OCI-LY7 (cell line): ENCODE data around the gene FKBP4. TPM values are rescaled to one million over a fixed set of nuclear protein-coding genes. Genes with fewer than 3 reads are reported as not detected.

Experiments used
- BruUV-seq: library from RNA; stranded (reverse); fragments of 400-500 nt; replicated peaks from 2 replicates; lab custom pipeline; 2021; lab: Mats Ljungman, UMichigan
- CTCF ChIA-PET: fragments of 300-600 bp; sonication (Branson Sonifier 250); formaldehyde crosslinking; loops from one replicate; lab custom pipeline; 2022; ENCODE audit warnings: antibody characterized with exemption; ENCODE audit not compliant: unreplicated experiment; lab: Charles Lee
- POLR2A ChIA-PET: fragments of 300-600 bp; sonication (Branson Sonifier 250); formaldehyde crosslinking; loops from one replicate; lab custom pipeline; 2022; ENCODE audit warnings: antibody characterized with exemption; lab: Charles Lee
- DNase-seq: peaks from one replicate; pipeline ENCODE4 v3.0.0-alpha.2; 2015; ENCODE audit warnings: low spot score
- H2AFZ ChIP-seq: fragments of 200-600 bp; sonication (generic), shearing (Covaris generic); 2 replicates; pipeline ENCODE4 v1.6.1; 2014; ENCODE audit warnings: mild to moderate bottlenecking, antibody characterized with exemption, low read length, moderate library complexity
- H3K27ac ChIP-seq: fragments of 200-600 bp; sonication (generic); 2 replicates; pipeline ENCODE4 v1.5.1; 2014; ENCODE audit warnings: mixed run types, low read depth, mild to moderate bottlenecking, moderate library complexity, low read length, inconsistent platforms; ENCODE audit not compliant: poor library complexity, severe bottlenecking
- H3K36me3 ChIP-seq: fragments of 200-600 bp; sonication (generic); 2 replicates; pipeline ENCODE4 v1.6.1; 2014; ENCODE audit warnings: mild to moderate bottlenecking, antibody characterized with exemption, low read length, moderate library complexity, mixed read lengths; ENCODE audit not compliant: insufficient read depth
- H3K4me1 ChIP-seq: fragments of 200-600 bp; sonication (generic); 2 replicates; pipeline ENCODE4 v1.5.1; 2014; ENCODE audit warnings: mild to moderate bottlenecking, low read length; ENCODE audit not compliant: insufficient read depth, poor library complexity, severe bottlenecking
- H3K4me2 ChIP-seq: fragments of 200-600 bp; sonication (generic); 2 replicates; pipeline ENCODE4 v1.6.1; 2014; ENCODE audit warnings: mild to moderate bottlenecking, low read length
- H3K4me3 ChIP-seq: fragments of 200-600 bp; sonication (generic); 2 replicates; pipeline ENCODE4 v1.5.1; 2014; ENCODE audit warnings: mild to moderate bottlenecking, low read depth, low read length; ENCODE audit not compliant: poor library complexity, severe bottlenecking
- H3K79me2 ChIP-seq: fragments of 200-600 bp; sonication (generic); 2 replicates; pipeline ENCODE4 v1.6.1; 2016; ENCODE audit warnings: low read depth, mild to moderate bottlenecking, low read length, moderate library complexity, mixed read lengths; ENCODE audit not compliant: insufficient read depth
- H3K9me2 ChIP-seq: fragments of 200-600 bp; sonication (generic); 2 replicates; pipeline ENCODE4 v1.6.1; 2016; ENCODE audit warnings: mild to moderate bottlenecking, low read length, mixed read lengths; ENCODE audit not compliant: insufficient read depth
- H3K9me3 ChIP-seq: fragments of 200-600 bp; sonication (generic); 2 replicates; pipeline ENCODE4 v1.6.1; 2014; ENCODE audit warnings: mild to moderate bottlenecking, mixed run types, low read length, mixed read lengths
- H4K20me1 ChIP-seq: fragments of 200-600 bp; sonication (generic); 2 replicates; pipeline ENCODE4 v1.6.1; 2014; ENCODE audit warnings: mild to moderate bottlenecking, antibody characterized with exemption, low read length, moderate library complexity, mixed read lengths; ENCODE audit not compliant: insufficient read depth
- EZH2phosphoT487 ChIP-seq: fragments of 200-600 bp; sonication (generic); IDR thresholded peaks from 2 replicates; pipeline ENCODE4 v1.6.1; 2018; ENCODE audit warnings: low read depth, borderline replicate concordance, mild to moderate bottlenecking, mixed run types, antibody characterized with exemption, low read length, moderate library complexity, mixed read lengths
- intact Hi-C: fragments of 100-400 bp; cut with micrococcal nuclease; formaldehyde crosslinking; loops from one replicate; pipeline ENCODE4 v1.10.0; 2022; ENCODE audit not compliant: unreplicated experiment
- total RNA-seq, 2 experiments: library from RNA; depleted of rRNA in 1 of 2; stranded (reverse); fragments of >200 nt in 1 of 2; shearing (Covaris generic) in 1 of 2; gene quantifications; 2 replicates each; pipeline ENCODE4 v1.2.3, GENCODE V29; 2014 to 2022
- TF ChIP-seq, protein P1 (sequence below): fragments of 200-600 bp; sonication (generic); conservative IDR thresholded peaks from 2 replicates; pipeline ENCODE4 v1.5.1; 2014; ENCODE audit warnings: mild to moderate bottlenecking, antibody characterized with exemption, low read length, moderate library complexity, mixed read lengths

Gene FKBP4
- total RNA-seq, 2 experiments from 2014 or later: 86.7 to 131 TPM

DNA sequence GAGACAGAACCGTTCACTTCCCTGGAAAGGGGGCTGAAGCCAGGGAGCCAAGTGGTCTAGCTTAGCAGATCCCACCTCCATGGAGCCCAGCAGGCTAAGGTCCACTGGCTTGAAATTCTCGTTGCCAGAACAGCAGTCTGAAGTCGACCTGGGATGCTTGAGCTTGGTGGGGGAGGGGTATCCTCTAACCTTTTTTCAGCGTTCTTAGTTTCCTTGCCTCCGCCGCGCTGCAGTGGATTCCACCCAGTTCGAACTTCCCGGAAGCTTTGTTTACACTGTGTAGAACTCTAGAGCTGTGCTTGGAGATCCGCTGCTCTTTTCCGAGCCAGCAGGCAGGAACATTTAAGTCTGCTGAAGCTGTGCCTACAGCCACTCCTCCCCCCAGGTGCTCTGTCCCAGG, 45.2 kb upstream of the FKBP4 start:
- TF ChIP-seq, protein P1, sequence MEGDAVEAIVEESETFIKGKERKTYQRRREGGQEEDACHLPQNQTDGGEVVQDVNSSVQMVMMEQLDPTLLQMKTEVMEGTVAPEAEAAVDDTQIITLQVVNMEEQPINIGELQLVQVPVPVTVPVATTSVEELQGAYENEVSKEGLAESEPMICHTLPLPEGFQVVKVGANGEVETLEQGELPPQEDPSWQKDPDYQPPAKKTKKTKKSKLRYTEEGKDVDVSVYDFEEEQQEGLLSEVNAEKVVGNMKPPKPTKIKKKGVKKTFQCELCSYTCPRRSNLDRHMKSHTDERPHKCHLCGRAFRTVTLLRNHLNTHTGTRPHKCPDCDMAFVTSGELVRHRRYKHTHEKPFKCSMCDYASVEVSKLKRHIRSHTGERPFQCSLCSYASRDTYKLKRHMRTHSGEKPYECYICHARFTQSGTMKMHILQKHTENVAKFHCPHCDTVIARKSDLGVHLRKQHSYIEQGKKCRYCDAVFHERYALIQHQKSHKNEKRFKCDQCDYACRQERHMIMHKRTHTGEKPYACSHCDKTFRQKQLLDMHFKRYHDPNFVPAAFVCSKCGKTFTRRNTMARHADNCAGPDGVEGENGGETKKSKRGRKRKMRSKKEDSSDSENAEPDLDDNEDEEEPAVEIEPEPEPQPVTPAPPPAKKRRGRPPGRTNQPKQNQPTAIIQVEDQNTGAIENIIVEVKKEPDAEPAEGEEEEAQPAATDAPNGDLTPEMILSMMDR: no peak
- no peak for TF ChIP-seq EZH2phosphoT487
- Histone ChIP-seq H3K9me3 (no peaks in the 10 kb centered on the region), H2AFZ (no peak overlapping the region), H3K79me2 (no peaks in the 10 kb centered on the region), H3K9me2 (no peaks in the 10 kb centered on the region), H3K4me1 (no peaks in the 10 kb centered on the region), H3K4me2 (no peak overlapping the region), H3K27ac (no peak overlapping the region), H3K36me3 (no peaks in the 10 kb centered on the region), H3K4me3 (no peak overlapping the region), H4K20me1 (no peaks in the 10 kb centered on the region)
- intact Hi-C loops: no loop called here
- BruUV-seq: no TSS peak
- DNase-seq: no peak
- ChIA-PET POLR2A (no interaction called here), CTCF (interaction anchor here (0.6 kb wide), 1 partner anchor 1604 kb away, joined by 3 read pairs; no protein-coding TSS in a partner anchor)

DNA sequence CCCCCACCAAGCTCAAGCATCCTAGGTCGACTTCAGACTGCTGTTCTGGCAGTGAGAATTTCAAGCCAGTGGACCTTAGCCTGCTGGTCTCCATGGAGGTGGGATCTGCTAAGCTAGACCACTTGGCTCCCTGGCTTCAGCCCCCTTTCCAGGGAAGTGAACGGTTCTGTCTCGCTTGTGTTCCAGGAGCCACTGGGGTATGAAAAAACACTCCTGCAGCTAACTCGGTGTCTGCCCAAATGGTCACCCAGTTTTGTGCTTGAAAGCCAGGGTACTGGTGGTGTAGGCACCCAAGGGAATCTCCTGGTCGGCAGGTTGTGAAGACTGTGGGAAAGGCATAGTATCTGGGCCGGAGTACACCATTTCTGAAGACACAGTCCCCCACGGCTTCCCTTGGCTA, 44.6 kb upstream of the FKBP4 start:
- no peaks in the 10 kb centered on the region for H3K9me3 ChIP-seq
- intact Hi-C loops: no loop called here
- DNase-seq: no peak
- no peaks in the 10 kb centered on the region for H3K79me2 ChIP-seq
- BruUV-seq: no TSS peak
- H3K36me3 ChIP-seq: no peaks in the 10 kb centered on the region
- no peak overlapping the region for H3K4me2 ChIP-seq
- H3K4me3 ChIP-seq: no peak overlapping the region
- no peak overlapping the region for H2AFZ ChIP-seq
- H3K27ac ChIP-seq: no peak overlapping the region
- no peaks in the 10 kb centered on the region for H3K4me1 ChIP-seq
- ChIA-PET POLR2A (no interaction called here), CTCF (interaction anchor here (0.6 kb wide), 1 partner anchor 1604 kb away, joined by 3 read pairs; no protein-coding TSS in a partner anchor)
- TF ChIP-seq, protein P1: no peak
- TF ChIP-seq EZH2phosphoT487: no peak
- no peaks in the 10 kb centered on the region for H3K9me2 ChIP-seq
- H4K20me1 ChIP-seq: no peaks in the 10 kb centered on the region

DNA sequence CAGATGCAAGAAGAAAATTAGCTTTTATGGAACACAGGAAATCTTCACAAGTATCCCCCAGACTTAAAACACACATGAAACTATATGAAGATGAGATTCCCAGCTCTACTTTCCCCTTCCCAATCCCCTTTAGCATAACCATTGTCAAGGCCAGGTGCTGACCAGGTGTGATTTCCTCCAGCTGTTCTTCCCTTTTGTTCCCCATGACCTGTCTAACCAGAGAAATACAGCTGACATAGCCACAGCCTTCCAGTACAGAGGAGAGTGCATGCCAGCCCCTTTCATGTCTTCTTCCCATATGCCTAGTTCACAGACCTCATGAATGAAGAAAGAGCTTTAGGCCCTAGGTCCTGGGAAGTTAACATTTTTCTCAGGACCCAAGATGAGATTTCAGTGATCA, 43.5 kb upstream of the FKBP4 start:
- no peak overlapping the region for H3K4me2 ChIP-seq
- no peak overlapping the region for H3K27ac ChIP-seq
- H2AFZ ChIP-seq: no peak overlapping the region
- CTCF ChIA-PET: interaction anchor here (0.6 kb wide), 1 partner anchor 130 kb away, joined by 3 read pairs; no protein-coding TSS in a partner anchor
- POLR2A ChIA-PET: no interaction called here
- no peak for DNase-seq
- no peaks in the 10 kb centered on the region for H3K36me3 ChIP-seq
- no peaks in the 10 kb centered on the region for H3K9me2 ChIP-seq
- intact Hi-C loops: no loop called here
- H3K4me1 ChIP-seq: no peaks in the 10 kb centered on the region
- BruUV-seq: no TSS peak
- no peaks in the 10 kb centered on the region for H3K79me2 ChIP-seq
- no peaks in the 10 kb centered on the region for H4K20me1 ChIP-seq
- TF ChIP-seq, protein P1: no peak
- no peak for TF ChIP-seq EZH2phosphoT487
- no peaks in the 10 kb centered on the region for H3K9me3 ChIP-seq
- H3K4me3 ChIP-seq: no peak overlapping the region
